ENCODE measurements around the gene LOXHD1.

LOXHD1 gene

GRCh38 chr18:46570666-46571065 is 86.4 kb downstream of the LOXHD1 start:
- DNase-seq, result no peak

GRCh38 chr18:46570134-46570533 is 86.9 kb downstream of the LOXHD1 start:
- no peak for DNase-seq

GRCh38 chr18:46569211-46569610 is 87.8 kb downstream of the LOXHD1 start:
- no peak for DNase-seq

GRCh38 chr18:46567196-46567595 is 89.8 kb downstream of the LOXHD1 start:
- DNase-seq, result no peak

GRCh38 chr18:46566111-46566510 is 90.9 kb downstream of the LOXHD1 start:
- no peak for DNase-seq

GRCh38 chr18:46565256-46565655 is 91.8 kb downstream of the LOXHD1 start:
- DNase-seq, result no peak

- DNase-seq, result no peak
Observed at GRCh38 chr18:46563317-46563716, 93.7 kb downstream of the LOXHD1 start.

- no peak for DNase-seq
Observed at GRCh38 chr18:46562674-46563192, 94.3 kb downstream of the LOXHD1 start.

- no peak for DNase-seq
Observed at GRCh38 chr18:46560671-46561045, 96.4 kb downstream of the LOXHD1 start.

- DNase-seq, result no peak
Observed at GRCh38 chr18:46559946-46560670, 96.9 kb downstream of the LOXHD1 start.

GRCh38 chr18:46559296-46559695 is 97.7 kb downstream of the LOXHD1 start:
- DNase-seq, result no peak

GRCh38 chr18:46556590-46557206 is 100.3 kb downstream of the LOXHD1 start:
- no peak for DNase-seq

GRCh38 chr18:46555724-46556123 is 101.3 kb downstream of the LOXHD1 start:
- no peak for DNase-seq

- no peak for DNase-seq
Observed at GRCh38 chr18:46555213-46555612, 101.8 kb downstream of the LOXHD1 start.

- no peak for DNase-seq
Observed at GRCh38 chr18:46554406-46555080, 102.5 kb downstream of the LOXHD1 start.

- no peak for DNase-seq
Observed at GRCh38 chr18:46550609-46551008, 106.4 kb downstream of the LOXHD1 start.

- DNase-seq, result no peak
Observed at GRCh38 chr18:46547520-46547919, 109.5 kb downstream of the LOXHD1 start.

- DNase-seq, result no peak
Observed at GRCh38 chr18:46546111-46546640, 110.8 kb downstream of the LOXHD1 start.

GRCh38 chr18:46542545-46542944 is 114.5 kb downstream of the LOXHD1 start:
- no peak for DNase-seq

- DNase-seq, result no peak
Observed at GRCh38 chr18:46541626-46542189, 115.3 kb downstream of the LOXHD1 start.

- DNase-seq, result no peak
Observed at GRCh38 chr18:46538376-46538775, 118.6 kb downstream of the LOXHD1 start.

- no peak for DNase-seq
Observed at GRCh38 chr18:46536215-46536874, 120.7 kb downstream of the LOXHD1 start.

- DNase-seq, result no peak
Observed at GRCh38 chr18:46531482-46531881, 125.5 kb downstream of the LOXHD1 start.

Measured in NCI-H2029 treated with DMSO at 0.1 percent for 48 hours (cell line).